GM18520 (cell line): ENCODE measurements around the gene MLXIP.
A peak's percentile ranks its signal among the peaks of the same experiment; 100 is the strongest.
"Not testable (repeated sequence)": the region's sequence is repeated elsewhere in the genome, so short reads cannot be mapped to it uniquely, and the experiment has no call there.

Experiments
- ATAC-seq: cut with Tn5 transposase; IDR thresholded peaks from one replicate; pipeline ENCODE4 v1.9.1; 2021; ENCODE audit not compliant: unreplicated experiment

Gene MLXIP, protein sequence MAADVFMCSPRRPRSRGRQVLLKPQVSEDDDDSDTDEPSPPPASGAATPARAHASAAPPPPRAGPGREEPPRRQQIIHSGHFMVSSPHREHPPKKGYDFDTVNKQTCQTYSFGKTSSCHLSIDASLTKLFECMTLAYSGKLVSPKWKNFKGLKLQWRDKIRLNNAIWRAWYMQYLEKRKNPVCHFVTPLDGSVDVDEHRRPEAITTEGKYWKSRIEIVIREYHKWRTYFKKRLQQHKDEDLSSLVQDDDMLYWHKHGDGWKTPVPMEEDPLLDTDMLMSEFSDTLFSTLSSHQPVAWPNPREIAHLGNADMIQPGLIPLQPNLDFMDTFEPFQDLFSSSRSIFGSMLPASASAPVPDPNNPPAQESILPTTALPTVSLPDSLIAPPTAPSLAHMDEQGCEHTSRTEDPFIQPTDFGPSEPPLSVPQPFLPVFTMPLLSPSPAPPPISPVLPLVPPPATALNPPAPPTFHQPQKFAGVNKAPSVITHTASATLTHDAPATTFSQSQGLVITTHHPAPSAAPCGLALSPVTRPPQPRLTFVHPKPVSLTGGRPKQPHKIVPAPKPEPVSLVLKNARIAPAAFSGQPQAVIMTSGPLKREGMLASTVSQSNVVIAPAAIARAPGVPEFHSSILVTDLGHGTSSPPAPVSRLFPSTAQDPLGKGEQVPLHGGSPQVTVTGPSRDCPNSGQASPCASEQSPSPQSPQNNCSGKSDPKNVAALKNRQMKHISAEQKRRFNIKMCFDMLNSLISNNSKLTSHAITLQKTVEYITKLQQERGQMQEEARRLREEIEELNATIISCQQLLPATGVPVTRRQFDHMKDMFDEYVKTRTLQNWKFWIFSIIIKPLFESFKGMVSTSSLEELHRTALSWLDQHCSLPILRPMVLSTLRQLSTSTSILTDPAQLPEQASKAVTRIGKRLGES

DNA sequence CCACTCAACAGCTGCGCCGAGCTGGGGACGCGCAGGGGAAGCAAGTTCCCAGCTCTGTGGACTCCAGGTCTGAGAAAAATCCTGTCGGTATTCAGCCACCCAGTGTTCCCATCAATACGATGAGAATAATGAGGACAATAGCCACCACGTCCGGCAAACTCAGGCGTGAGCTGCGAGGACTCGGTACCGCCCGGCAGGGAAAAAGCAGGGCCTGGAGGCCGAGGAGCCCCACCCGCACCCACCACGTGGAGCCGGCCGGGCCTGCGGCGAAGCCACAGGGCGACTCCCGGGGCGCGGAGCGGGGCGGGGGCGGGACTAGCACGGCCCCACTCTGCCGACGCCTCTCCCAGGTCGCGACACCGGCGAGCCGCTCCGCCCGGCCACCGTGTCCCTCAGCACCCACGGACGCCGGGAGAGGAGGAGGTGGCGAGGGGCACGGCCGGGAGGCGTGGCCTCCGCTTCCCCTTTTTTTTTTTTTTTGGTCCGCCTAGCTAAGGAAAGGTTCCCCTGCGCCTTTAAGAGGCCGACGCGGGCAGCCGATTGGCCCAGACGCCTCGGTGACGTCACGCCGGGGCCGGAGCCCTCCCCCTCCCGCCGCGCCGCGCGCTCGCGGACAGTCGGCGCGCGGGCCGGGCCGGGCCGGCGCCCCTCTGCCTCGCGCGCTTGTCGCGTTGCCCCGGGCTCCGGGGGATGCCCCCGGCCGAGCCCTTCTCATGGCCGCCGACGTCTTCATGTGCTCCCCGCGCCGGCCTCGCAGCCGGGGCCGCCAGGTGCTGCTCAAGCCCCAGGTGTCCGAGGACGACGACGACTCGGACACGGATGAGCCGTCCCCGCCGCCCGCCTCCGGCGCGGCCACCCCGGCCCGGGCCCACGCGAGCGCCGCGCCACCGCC, at the start of gene MLXIP:
TSS of gene MLXIP (plus strand) at position 616 of the 892 bp plus-strand sequence. CDS start at position 714, 98 bp downstream.
- peak; percentile 77 for ATAC-seq

DNA sequence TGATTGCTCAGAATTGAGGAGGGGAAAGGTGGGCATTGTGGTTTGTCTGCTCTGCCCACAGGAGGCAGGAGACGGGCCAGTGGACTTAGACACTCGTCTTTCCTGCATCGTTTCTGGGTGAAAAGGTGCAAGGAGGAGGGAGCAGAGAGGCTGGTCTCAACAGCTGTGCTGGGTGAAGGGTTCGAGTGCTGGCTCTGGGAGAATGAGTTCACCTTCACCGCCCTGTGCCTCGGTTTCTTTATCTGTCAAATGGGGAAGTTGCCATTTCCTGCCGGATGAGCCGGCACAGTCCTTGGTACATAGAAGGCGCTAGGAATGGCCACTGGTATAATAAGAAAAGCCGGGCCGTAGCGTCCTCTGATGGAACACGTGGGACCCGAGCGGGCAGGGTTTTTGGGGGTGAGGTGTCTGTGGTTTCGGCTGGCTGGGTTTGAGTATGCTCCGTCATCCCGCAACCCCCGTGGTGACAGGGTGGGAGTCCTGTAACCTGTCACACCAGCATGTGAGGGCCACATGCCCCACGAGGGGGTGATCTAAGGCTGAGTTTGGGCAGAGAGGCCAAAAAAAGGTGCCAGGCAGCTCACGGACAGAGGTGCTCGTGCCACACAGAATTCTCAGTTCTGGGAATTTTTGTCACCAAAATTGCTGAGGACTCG, 49.5 kb upstream of the MLXIP start:
- ATAC-seq, result no peak

DNA sequence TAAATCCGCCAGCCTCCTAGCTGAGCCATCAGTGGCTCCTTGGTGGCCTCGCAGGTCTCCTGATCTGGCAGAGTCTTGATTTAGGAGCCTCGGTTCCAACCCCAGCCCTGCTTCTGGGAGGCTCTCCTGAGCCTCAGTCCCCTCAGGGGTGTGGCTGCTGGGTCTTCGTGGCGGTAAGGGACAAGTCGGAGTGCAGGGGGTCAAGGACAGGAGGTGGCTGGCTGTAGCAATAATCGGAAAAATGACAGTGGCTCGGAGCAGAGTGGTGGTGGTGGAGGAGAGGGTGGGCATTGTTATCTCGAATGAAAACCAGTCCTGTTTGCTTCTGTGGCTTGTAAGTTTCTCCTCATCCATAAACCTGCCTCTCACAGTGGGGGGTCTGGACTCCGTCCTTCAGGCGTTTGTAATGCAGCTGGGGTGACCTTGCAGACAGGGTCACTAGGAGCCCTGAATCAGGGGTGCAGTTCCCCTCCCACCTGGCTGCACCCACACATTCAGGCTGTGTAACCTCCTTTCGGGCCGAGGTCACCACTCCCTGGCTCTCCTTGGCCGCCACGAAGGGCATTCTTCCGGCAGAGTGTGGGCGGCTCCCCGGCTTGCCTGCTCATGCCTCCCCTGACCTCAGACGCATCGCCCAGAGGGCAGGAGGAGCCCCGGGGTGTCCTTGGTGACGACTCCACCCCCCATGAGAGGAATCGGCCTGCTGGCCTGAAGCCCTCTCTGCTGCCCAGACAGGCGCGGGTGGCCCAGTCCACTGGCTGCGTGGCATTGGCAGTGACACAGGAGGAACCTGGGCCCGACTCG, 48.7 kb upstream of the MLXIP start:
- no peak for ATAC-seq

DNA sequence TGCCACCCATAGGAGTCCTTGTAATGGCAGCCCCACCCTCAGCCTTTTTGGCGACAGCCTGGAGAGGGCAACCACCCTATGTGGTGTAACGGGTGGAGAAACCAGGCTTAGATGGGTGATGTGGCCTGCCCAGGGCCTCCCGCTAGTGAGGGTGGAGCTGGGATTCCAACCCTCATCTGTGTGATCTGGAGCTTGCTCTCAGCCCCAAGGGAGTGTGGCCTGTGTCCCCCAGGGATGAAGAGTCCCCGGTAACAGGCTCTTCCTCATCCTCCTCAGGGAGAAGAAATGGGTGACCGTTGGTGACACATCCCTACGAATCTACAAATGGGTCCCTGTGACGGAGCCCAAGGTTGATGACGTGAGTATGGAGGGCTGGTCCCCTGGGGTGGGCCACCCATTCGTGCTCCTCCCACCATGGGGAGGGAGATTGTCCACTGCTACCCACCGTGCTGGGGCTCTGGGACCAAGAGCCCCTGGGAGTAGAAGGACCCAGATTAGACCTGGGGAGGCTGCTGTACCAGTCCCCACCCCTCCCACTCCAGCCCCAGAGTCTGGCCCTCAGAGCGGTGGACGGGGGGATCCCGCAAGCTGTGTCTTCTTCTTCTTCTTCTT, 48.0 kb upstream of the MLXIP start:
- no peak for ATAC-seq

DNA sequence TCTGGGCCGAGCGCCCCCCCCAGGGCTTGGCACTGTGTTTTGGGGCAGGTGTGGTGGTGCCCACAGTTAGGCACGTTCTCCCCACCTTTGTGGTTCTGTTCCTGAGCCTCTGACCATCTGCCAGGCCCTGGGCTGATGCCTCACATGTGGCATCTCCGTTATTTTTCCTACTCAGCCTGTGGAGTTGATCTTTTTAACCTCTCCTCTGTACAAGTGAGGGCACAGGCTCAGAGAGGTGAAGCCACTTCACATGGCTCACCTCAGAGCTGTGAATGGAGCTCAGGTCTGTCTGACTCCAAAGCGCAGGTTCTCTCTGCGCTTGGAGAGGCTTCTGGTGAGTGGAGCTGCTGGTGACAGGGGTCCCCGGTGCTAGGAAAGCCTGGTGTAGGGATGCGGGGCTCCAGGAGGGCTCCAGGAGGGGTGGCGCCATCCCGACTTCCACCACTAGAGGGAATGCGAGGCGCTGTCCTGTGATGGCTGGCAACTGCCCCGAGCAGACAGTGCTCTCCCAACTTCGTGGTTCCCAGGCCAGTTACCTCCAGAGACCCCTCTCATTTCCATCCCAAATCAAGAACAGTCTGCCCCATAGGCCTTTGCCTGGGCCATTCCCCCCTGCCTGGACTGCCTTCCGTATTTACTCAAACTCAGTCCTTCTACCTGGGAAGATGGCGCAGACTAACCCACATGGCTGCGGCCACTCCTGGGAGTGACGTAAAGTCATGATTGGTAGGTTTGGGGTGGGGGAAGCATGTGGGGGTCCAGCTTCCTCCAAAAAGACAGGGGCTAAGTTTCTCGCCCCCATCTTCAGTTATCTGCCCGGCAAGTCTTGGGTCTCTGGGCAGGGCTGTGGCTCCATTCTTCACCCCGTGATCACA, 47.0 kb upstream of the MLXIP start:
- ATAC-seq, result no peak

DNA sequence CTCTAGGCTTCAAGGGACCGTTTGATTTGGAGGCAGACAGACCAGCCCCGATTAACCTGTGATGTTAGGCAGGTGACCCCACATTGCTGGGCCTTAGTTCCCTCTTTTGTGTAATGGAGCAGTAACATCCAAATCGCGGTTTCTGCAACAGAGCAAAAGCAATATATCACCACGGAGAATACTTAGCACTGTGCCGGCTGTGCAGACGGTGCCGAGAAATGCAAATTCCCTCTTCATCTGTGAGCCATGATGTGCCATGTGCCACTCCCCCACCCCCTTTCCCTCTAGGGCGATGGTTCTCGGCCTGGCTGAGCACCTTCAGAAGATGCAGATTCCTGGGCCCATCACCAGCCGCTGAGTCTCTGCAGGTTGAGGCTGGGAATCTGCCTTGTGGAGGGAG, 46.0 kb upstream of the MLXIP start:
- no peak for ATAC-seq

DNA sequence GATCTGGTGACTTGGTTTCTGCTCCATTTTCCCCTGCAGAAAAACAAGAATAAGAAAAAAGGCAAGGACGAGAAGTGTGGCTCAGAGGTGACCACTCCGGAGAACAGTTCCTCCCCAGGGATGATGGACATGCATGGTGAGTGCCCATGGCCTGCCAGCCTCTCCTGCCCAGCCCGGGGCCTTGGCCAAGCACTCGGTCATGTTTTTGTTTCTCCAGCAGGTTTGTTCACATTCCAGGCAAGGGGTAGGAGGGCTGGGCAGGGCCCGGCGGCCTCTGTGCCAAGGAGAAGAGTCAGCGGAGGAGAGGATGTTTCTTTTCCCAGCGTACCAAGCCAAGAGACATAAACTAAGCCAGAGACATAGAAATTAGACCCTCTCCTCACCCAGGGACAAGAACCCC, 43.3 kb upstream of the MLXIP start:
- no peak for ATAC-seq

DNA sequence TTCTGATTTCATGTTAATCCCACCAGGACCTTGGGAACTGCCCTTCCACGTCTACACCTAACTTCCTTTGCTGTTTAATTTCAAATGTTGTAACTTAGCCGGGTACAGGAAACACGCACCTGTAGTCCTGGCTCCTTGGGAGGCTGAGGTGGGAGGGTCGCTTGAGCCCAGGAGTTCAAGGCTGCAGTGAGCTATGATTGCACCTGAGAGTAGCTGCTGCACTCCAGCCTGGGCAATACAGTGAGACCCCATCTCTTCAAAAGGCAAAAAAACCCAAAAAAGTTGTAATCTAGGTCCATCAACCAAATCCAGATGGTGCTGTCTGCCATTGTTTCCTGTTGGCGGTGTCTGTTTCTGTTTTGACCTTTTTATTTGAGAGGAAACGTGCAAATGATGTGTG, 42.4 kb upstream of the MLXIP start:
- ATAC-seq, result no peak

DNA sequence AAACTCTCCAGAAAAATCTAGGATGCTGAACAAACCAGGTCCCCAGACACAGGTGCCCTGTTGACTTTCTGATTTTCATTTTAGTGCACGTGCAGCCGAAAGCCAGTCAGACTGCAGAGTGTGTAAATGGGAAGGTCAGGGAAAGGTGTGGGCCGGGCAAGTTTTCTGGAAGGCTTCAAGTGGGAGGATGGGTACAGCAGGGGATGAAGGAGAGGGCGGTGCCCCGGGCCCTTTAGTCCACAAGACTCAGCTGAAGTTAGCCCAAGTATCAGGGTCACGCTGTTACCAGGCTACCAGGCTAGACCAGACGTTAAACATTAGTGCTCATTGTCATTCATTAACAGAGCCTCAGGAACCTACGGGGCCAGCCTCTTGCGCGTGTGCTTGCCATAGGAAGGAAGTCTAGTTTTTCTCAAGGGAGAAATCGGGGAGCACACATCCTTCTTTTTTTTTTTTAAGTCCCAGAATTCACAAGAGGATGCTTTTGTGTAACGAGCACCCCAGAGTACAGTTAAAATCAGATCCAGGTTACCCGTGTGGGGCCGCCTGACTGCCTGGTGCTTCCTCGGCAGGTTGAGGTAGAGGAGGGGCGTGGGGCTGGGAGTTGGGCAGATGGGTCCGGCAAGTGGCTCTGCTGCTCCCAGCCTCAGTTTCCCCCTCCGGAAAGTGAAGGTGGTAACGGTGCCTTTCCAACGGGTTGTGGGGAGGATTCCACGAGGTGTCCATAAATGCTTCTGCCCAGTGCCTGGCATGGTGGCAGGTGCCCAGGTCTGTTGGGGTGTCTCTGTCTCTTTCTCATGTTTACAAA, 37.8 kb upstream of the MLXIP start:
- no peak for ATAC-seq

DNA sequence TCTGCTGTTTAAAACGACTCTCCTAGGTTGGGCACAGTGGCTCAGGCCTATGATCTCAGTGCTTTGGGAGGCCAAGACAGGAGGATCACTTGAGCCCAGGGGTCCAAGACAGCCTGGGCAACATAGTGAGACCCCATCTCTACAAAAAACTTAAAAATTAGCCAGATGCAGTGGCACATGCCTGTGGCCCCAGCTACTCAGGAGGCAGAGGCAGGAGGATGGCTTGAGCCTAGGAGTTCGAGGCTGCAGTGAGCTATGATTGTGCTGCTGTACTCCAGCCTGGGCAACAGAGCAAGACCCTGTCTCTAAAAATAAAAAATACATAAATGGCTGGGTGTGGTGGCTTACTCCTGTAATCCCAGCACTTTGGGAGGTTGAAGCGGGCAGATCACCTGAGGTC, 37.1 kb upstream of the MLXIP start:
- not testable (repeated sequence) for ATAC-seq

DNA sequence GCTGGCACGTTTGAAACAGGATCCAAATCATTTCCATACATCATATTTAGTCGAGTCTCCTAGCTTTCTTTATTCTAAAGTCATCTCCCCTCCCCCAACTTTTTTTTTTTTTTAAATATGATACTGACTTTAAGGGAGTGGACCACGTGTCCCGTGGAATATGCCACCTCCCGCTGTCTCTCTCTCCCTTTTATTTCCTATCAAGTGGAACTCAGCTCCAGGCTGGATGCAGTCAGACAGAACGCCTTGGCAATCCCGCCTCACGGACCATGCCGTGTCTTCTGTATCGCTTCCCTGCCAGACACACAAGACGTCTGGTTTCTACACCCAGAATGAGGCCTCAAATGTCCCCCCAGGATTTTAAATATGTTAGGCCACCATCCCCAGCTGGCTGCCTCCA, 35.6 kb upstream of the MLXIP start:
- no peak for ATAC-seq

DNA sequence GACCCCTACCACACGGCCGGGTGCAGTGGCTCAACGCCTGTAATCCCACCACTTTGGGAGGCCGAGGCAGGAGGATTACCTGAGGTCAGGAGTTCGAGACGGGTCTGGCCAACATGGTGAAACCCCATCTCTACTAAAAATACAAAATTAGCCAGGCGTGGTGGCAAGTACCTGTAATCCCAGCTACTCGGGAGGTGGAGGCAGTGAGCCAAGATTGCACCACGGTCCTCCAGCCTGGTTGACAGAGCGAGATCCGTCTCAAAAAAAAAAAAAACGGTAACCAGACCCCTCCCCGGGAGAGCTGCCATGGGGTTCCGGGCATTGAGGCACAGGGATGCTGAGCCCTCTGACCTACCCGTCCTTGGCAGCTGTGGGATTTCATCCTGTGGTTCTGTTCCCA, 35.1 kb upstream of the MLXIP start:
- ATAC-seq, result no peak

DNA sequence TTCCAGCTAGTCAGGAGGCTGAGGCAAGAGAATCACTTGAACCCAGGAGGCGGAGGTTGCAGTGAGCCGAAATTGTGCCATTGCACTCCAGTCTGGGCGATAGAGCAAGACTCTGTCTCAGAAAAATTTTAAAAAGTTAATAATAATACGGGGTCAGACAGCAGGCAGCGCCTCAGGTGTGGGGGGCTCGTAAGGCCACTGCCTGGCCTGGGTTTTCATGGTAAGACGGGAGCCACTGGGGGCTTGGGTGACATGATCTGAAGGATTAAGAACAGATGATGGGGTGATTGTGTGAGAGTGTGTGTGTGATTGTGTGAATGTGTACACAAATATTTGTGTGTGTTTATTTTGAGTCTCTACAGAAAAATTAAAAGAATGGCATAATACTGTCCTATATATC, 33.3 kb upstream of the MLXIP start:
- ATAC-seq, result no peak

DNA sequence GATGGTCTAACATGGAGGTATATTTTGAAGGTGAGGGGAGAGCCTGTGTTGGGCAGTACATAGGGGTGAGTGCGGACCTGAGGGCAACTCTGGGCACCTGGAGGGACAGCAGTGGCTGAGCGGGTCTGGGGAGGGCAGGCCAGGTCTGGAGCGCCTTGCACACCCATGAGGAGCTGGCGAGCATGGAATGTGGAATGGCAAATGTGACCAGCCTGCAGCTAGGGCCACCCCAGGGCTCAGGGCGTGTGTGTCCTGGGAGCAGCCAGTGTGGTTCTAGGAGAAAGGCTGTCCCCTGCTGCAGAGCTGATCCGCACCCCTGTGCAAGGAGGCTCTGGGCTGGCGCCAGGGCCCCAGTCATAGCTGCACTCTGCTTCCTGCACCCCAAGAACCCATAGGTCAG, 32.4 kb upstream of the MLXIP start:
- no peak for ATAC-seq

DNA sequence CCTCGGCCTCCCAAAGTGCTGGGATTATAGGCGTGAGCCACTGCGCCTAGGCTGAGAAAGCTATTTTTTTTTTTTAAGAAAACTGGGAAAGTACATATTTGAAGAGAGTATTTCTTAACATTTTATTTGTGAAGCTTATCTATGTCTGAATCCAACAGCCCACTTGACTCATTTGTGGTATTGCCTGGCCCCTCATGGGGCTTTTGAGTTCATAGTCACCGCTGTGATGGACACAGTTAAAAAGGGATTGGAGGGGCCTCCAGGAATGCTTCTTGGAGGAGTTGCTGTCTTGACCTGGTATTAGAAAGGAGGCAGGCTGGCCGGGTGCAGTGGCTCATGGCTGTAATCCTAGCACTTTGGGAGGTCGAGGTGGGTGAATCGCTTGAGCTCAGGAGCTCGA, 30.4 kb upstream of the MLXIP start:
- no peak for ATAC-seq

DNA sequence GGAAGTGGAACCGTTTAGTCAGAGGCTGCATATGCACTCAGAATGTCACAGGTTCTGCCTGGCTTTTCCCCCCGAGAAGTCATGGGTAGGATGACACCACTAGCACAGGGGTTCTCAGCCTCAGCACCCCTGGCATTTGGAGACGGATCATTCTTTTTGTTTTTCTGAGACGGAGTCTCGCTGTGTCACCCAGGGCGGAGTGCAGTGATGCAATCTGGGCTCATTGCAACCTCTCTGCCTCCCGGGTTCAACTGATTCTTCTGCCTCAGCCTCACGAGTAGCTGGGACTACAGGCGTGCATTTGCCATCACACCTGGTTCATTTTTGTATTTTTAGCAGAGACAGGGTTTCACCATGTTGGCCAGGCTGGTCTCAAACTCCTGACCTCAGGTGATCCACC, 28.7 kb upstream of the MLXIP start:
- no peak for ATAC-seq

DNA sequence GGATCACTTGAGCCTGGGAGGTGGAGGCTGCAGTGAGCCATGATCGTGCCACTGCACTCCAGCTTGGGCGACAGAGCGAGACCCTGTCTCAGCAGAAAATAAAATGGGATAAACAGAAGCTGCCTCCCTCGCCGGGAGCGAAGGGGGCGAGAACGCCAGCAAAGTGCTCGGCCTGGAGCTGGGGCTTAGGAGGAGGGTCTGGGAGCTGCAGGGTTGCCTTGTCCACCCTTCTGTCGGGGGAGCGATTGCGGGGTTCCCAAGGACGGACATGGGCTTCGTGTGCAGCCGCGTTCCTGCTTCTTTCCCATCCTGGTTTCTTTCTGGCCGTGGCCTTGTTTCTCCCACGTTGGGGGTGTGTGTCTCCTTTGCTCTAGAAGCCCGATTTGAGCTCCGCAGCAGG, 27.9 kb upstream of the MLXIP start:
- no peak for ATAC-seq
